CD4-positive, alpha-beta T cell treated with Interleukin-6 for 4 hours (primary cell): Measurements from ENCODE around the gene FRAS1.
"Not testable (repeated sequence)": the region's sequence is repeated elsewhere in the genome, so short reads cannot be mapped to it uniquely, and the experiment has no call there.

Experiments
- DNase-seq: peaks from one replicate; pipeline ENCODE4 v3.0.0-alpha.2; 2020; ENCODE audit warnings: mixed read lengths

FRAS1 gene

GRCh38 chr4:78296261-78296660, 239.1 kb downstream of the FRAS1 start:
- DNase-seq, result no peak

GRCh38 chr4:78297116-78297800, 240.1 kb downstream of the FRAS1 start:
- no peak for DNase-seq

GRCh38 chr4:78298618-78299017, 241.5 kb downstream of the FRAS1 start:
- no peak for DNase-seq

GRCh38 chr4:78299565-78299972, 242.4 kb downstream of the FRAS1 start:
- no peak for DNase-seq

GRCh38 chr4:78307263-78307662, 250.1 kb downstream of the FRAS1 start:
- not testable (repeated sequence) for DNase-seq

- no peak for DNase-seq
Measured at GRCh38 chr4:78308517-78308916, 251.4 kb downstream of the FRAS1 start.

GRCh38 chr4:78309352-78309751, 252.2 kb downstream of the FRAS1 start:
- DNase-seq, result no peak

GRCh38 chr4:78310007-78310739, 253.1 kb downstream of the FRAS1 start:
- DNase-seq, result no peak

GRCh38 chr4:78310740-78311115, 253.6 kb downstream of the FRAS1 start:
- DNase-seq, result no peak

GRCh38 chr4:78311306-78311705, 254.2 kb downstream of the FRAS1 start:
- DNase-seq, result no peak

GRCh38 chr4:78312989-78313753, 256.0 kb downstream of the FRAS1 start:
- DNase-seq, result no peak

GRCh38 chr4:78313754-78314120, 256.6 kb downstream of the FRAS1 start:
- no peak for DNase-seq

- DNase-seq, result no peak
Measured at GRCh38 chr4:78318126-78318525, 261.0 kb downstream of the FRAS1 start.

GRCh38 chr4:78320349-78320935, 263.3 kb downstream of the FRAS1 start:
- DNase-seq, result no peak

- DNase-seq, result no peak
Measured at GRCh38 chr4:78322032-78322431, 264.9 kb downstream of the FRAS1 start.

GRCh38 chr4:78323439-78323838, 266.3 kb downstream of the FRAS1 start:
- DNase-seq, result no peak

GRCh38 chr4:78324625-78325024, 267.5 kb downstream of the FRAS1 start:
- DNase-seq, result no peak

- DNase-seq, result no peak
Measured at GRCh38 chr4:78325271-78326157, 268.4 kb downstream of the FRAS1 start.

- not testable (repeated sequence) for DNase-seq
Measured at GRCh38 chr4:78328591-78328990, 271.5 kb downstream of the FRAS1 start.

GRCh38 chr4:78331186-78331585, 274.1 kb downstream of the FRAS1 start:
- DNase-seq, result no peak

- no peak for DNase-seq
Measured at GRCh38 chr4:78331965-78332364, 274.8 kb downstream of the FRAS1 start.

GRCh38 chr4:78332976-78333375, 275.9 kb downstream of the FRAS1 start:
- DNase-seq, result no peak
